Right ventricle myocardium inferior (tissue), 1 donor: ENCODE measurements around the gene PIGX. TPM values are rescaled to one million over a fixed set of nuclear protein-coding genes. Genes with fewer than 3 reads are reported as not detected.
A peak's percentile ranks its signal among the peaks of the same experiment; 100 is the strongest.
"Not testable (repeated sequence)": the region's sequence is repeated elsewhere in the genome, so short reads cannot be mapped to it uniquely, and the experiment has no call there.

Source experiments
- ATAC-seq: fragments of 200-7000 bp; cut with Tn5 transposase; one replicate; pipeline ENCODE4 v1.9.1; 2020; ENCODE audit warnings: mild to moderate bottlenecking, moderate library complexity
- DNase-seq: peaks from one replicate; pipeline ENCODE4 v3.0.0; 2021; ENCODE audit errors: missing footprints
- intact Hi-C: fragments of 100-400 bp; cut with DNase I; formaldehyde crosslinking; loops from one replicate; pipeline ENCODE4 v1.11.0; 2022
- total RNA-seq: library from RNA; stranded (reverse); fragmentation: NEBNext Ultra II Directional; extraction: Animal tissue kit (Norgen Biotek cat#: 25700); gene quantifications from one replicate; pipeline ENCODE4 v1.2.1, GENCODE V29; 2021
- donor health status: DM: no; HTN: yes; CAD: no; lungs with severe emphysema.

The PIGX gene
- total RNA-seq, 1 donor from 2014 or later = 15.0 TPM

- intact Hi-C loops = no loop called here
- DNase-seq = no peak
- no peak for ATAC-seq
Observed at GRCh38 chr3:196695849-196696226, 16.3 kb upstream of the PIGX start.

GRCh38 chr3:196697270-196697669 is 14.9 kb upstream of the PIGX start:
- no peak for ATAC-seq
- intact Hi-C loops = no loop called here

DNA sequence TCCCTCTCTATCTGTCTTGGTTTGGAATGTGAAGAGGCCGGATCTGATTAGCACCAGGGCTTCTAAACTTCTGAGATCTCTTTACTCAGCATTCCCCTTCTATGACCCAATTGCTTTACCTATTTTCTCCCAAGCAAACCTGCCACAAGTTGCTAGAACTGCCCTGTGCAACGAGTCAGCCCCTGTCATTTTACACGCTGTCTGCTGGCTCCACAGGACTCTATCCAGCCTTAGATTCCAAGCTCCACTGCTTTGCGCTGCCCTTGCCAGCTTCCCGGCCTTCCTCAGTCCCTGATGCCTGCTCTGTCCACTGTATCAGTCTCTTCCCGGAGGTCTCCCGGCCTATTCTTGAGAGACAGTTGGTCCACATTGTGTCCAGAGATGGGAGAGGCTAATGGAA is 12.4 kb upstream of the PIGX start:
- no peak for DNase-seq
- intact Hi-C loops = no loop called here
- ATAC-seq = no peak

More at GRCh38 chr3:196697270-196697669, 14.9 kb upstream of the PIGX start:
- DNase-seq = no peak

DNA sequence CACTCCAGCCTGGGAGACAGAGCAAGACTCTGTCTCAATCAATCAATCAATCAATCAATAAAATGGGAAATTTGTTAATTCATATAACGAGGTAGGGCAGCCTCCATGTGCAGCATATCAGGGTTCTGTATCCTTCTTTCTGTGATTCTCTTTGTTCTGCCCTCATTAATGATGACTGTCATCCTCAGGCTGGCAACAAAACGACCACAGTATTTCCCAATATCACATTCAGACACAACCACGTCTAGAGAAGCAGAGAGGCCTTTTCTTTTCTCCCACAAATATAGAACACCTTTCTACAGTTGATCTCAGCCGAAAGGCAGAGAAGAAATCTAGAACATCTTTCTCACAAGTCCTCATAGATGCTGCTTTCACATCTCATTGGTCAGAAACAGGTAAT is 11.4 kb upstream of the PIGX start:
- intact Hi-C loops = no loop called here
- DNase-seq (no peak), ATAC-seq (no peak)

DNA sequence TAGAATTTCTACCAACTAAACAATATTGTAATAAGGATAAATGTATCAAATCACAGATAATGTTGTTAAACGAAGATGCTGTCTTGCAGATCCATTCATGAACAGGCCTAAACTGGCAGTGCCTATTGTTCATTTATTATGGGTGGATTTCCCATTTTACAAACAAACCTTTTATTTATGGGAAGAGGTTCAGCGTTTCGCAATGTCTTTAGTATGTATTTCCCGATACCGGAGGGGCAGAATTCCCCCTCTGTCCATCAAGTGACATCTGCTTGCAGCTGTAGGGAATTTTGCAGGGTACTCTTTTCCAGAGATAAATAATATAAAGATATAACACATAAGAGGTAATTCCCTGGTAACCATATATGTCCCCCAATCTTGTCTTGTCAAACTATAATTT is 5.8 kb upstream of the PIGX start:
- no peak for ATAC-seq
- intact Hi-C loops = no loop called here
- DNase-seq = no peak

GRCh38 chr3:196706731-196707130 is 5.4 kb upstream of the PIGX start:
- intact Hi-C loops = no loop called here
- no peak for DNase-seq
- ATAC-seq = no peak

DNA sequence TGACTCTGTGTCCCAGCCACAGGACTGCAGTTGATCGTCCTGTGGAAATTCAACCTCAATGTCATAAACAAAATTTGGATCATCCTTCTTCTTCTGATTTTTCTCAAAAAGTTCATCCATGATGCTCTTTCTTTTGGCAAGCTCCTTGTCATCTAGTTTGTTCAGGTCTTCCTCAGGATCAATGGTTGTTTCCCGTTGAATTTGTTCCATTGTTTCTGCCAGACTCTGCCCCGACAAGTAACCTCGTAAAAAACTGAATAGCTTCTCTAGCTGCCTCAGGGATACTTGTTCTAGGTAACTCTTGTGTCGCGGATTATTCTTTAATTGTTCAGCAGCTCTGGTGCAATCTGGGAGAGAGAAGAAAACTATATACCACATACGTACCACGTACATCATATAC is 4.6 kb upstream of the PIGX start:
- DNase-seq = no peak
- no peak for ATAC-seq
- intact Hi-C loops = no loop called here

- ATAC-seq = no peak
- intact Hi-C loops = no loop called here
- DNase-seq = no peak
Observed at GRCh38 chr3:196708467-196708866, 3.7 kb upstream of the PIGX start.

- peak; percentile 85 for DNase-seq
- peak; percentile 86 for ATAC-seq
- intact Hi-C loops = no loop called here
Observed at GRCh38 chr3:196712514-196713413, 587 bp downstream of the PIGX start.

DNA sequence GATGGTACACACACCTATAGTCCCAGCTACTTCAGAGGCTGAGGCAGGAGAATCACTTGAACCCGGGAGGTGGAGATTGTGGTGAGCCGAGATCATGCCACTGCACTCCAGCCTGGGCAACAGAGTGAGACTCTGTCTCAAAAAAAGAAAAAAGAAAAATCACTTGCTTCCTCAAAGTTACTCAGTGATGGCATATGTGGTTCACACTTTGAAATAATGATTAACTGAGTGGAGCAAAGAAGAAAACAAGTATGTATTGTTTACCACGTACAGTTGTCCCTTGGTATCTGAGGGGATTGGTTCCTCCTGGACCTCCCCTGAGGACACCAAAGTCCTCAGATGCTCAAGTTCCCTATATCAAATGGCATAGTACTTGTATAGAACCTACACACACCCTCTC is 5.0 kb downstream of the PIGX start:
- intact Hi-C loops, ATAC-seq, DNase-seq: not testable (repeated sequence)

- no peak for ATAC-seq
- DNase-seq = no peak
- intact Hi-C loops = no loop called here
Observed at GRCh38 chr3:196721097-196721496, 8.9 kb downstream of the PIGX start.

DNA sequence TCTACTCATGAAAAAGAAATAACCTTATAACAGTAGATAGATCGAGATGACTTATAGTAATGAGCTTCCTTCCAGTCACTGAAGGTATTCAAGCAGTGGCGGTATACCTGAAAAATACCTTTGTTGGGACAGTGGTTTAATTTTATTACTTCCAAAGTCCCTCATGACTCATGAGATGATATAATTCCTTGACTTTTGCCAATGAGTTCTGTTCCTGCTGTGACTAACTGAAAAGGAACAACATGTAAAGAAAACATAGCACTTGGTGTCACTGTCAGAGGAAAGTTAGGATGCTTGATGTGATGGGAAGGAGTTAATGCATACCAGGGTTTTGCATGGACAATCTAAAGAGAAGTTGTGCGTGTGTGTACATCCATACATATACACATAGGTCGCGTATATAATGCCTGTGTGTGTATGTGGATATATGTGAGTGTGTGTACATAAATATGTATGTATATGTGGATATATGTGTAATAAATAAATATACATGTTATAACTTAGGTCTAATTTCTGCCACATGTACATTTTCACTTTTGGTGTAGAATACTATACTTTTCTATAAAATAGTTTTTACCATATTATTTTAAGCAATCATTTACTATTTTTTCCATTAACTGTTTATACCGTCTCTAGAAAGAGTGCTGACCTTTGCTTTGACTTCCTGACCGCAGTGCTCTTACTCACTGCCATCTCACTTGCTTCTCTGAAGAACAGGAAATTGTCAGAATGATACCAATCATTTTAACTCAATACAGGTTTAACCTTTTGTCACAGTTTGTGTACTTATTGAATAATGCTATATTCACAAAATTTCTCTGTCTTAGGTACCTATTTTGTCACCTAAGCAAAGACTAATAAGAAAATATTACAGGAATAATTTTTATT is 14.9 kb downstream of the PIGX start:
- DNase-seq (no peak), ATAC-seq (no peak)
- intact Hi-C loops = no loop called here

DNA sequence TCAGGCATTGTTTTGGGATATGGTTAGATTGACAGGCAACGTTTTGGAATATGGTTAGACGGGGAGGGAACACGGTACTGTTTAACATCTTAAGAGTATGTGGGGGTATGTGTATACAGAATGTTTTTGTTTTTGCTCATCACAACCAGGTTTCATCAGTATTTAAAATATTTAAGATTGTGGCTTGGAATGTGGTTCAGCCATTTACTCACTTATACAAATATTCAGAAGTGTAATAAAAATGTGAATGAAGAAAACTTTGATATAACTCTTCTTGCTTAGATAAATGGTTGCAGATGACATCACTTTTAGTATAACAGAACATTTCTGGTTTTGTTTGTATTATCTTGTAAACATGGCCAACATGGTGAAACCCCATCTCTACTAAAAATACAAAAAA is 23.6 kb downstream of the PIGX start:
- ATAC-seq (no peak), DNase-seq (no peak)
- intact Hi-C loops = loop anchor here (10.0 kb wide), 1 partner anchor 209 kb away; the partner anchor contains the start of gene NCBP2

GRCh38 chr3:196736670-196737374 is 24.6 kb downstream of the PIGX start:
- no peak for DNase-seq
- no peak for ATAC-seq
- intact Hi-C loops = loop anchor here (10.0 kb wide), 1 partner anchor 208 kb away; the partner anchor contains the start of gene NCBP2

GRCh38 chr3:196737655-196738054 is 25.5 kb downstream of the PIGX start:
- intact Hi-C loops = loop anchor here (10.0 kb wide), 1 partner anchor 207 kb away; the partner anchor contains the start of gene NCBP2
- DNase-seq (no peak), ATAC-seq (no peak)

DNA sequence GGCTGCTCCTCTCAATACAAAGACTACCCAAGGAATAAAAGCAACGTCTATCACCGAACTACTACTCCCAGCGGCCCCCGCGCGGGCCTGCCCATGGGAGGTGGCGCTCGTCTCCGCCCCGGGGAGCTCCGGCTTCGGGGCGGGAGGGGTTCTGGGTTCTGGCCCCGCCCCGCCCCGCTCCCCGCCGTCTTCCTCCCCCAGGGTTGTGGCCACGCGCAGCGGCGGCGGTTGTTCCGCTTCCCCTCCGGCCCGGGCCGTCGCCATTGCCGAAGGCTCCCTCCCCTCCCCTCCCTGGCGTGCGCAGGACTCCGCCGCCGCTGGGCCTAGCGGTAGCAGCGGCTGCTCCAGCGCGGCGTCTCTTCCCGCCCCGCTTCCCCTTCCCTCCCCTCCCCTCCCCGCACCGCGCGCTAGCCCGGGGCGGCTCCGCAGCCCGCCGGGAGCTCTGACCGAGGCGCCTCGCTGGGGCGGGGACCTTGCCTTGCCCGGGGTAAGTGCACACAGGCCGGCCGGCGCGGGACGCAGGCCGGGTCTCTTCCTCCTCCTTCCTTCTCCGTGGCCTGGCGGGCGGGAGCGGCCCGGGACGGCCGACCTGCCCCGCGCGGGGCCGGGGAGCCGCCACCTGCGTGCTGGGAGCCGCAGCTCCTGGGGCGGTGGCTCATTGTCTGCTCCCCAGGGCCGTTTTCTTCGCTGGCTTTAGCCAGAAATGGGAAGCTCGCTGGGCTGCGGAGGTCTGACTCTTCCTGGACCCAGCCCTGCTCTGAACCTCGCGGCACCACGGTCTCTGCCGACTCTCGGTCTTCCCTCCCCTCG is 27.7 kb downstream of the PIGX start, which contains the start of gene PAK2:
PAK2 (plus strand) TSS at position 187 of the 810 bp plus-strand sequence. CDS start 42,790 bp downstream, outside the sequence.
- intact Hi-C loops = loop anchor here (10.0 kb wide), 1 partner anchor 205 kb away; the partner anchor contains the start of gene NCBP2
- peak; percentile 98 for ATAC-seq
- DNase-seq = peak; percentile 98

DNA sequence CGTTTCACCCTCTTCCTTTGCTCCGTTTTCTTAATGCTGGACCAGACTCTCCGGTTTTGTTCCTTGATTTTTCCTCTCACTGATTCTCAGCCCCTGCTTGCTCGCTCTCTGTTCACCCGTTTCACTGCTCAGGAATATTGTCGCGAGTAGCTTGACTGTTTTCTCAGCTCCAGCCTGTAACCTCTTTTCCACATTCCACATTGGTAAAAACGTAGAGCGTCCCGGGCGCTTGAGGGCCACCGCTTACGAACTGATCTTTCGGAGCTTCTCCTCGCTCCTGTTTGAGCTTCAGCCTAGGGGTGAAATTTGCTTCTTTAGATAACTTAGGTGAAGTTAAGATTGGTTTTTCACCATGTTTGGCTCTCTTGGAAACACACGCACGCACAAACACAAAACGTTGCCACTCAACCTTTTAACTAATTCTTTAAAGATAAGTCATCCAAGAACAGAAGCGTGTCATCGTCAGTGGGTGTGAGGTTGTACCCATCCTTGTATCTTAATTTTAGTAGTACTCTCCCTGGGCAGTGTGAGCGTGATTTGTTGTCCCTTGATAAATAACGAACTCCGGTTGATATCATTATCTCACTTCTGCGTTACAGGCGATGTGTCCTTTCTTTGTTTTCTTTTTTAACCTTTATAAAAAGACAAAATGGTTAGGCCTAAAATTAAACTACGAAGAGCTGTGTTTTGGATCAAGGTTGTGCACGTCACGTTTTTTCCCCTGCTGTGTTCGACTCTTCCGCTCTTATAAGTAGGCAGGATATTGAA is 28.5 kb downstream of the PIGX start:
- intact Hi-C loops = no loop called here
- DNase-seq (no peak), ATAC-seq (peak; percentile 7)
